ENCODE results near the gene SFTPA1.

DNA sequence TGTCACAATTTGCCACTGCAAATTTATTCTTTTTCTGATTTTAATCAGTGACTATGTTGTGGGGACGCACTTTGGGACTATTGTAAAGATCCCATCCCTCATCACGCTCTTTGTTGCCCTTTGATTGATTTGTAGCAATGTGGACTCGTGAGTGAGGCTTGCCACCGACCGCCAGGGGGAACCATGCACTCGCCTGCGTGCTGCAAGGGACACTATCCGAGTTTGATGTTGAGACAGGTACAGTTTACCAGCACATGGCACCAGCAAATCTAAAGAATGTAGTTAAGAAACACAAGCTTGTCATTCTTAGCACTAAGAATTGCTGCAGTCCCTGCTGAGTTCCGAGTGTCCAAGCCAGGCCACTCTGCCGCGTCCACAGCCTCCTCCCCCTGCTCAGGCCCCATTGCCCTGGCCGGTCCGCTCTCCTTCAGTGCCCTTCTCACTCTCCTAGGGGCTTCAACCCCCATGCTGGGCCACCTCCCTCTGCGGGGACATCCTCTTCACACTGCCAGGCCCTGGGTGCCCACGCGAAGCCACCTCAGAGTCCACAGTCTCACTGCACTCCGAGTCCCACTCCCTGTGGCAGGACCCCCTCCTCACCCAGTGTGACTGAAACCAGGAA lies 48.5 kb upstream of the SFTPA1 start:
- TF ChIP-seq LARP7 (IDR thresholded peaks at IDR 0.05) (no peak), FOXM1 (IDR thresholded peaks at IDR 0.05; ENCODE audit: low read depth, low read length) (no peak), IKZF2 (IDR thresholded peaks at IDR 0.05) (no peak)
